ENCODE data around the gene PLA2G2C.

DNA sequence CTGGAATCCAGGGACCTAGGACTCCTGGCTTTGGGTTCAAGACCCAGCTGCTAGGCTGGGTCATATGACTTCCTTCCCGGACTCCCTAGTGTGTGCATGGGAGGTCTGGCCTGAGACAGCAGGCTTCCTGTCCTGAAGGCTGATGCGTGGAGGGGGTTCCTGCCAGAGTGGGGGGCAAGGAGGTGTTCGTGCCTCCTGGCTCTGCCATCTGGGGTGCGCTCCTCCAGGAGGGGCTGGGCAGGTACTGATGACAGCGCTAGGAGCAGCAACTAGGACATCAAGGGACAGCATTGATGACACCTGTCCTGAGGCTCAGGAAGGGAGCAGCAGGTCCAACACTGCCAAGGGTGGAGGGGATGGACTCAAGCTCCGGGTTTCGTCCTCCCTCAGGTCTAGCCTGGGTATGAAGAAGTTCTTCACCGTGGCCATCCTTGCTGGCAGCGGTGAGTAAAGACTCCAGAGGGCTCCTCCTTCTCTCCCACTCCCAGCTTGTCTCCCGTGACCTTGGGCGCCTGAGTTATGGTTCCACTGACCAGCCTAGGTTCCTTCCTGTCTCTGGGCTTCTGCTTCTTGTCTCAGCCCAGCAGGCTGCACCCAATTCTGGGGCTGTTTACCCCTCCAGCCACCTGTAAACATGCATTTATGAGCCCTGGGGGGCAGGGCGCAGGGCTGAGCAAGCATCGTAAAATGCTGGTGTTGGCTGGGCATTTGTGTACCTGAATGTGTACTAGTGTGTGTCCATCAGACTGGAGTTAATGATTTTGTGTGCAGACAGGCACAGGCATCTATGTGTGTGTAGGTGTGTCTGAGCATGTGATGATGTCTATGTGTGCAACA is 46.3 kb downstream of the PLA2G2C start:
- TF ChIP-seq, protein P1, sequence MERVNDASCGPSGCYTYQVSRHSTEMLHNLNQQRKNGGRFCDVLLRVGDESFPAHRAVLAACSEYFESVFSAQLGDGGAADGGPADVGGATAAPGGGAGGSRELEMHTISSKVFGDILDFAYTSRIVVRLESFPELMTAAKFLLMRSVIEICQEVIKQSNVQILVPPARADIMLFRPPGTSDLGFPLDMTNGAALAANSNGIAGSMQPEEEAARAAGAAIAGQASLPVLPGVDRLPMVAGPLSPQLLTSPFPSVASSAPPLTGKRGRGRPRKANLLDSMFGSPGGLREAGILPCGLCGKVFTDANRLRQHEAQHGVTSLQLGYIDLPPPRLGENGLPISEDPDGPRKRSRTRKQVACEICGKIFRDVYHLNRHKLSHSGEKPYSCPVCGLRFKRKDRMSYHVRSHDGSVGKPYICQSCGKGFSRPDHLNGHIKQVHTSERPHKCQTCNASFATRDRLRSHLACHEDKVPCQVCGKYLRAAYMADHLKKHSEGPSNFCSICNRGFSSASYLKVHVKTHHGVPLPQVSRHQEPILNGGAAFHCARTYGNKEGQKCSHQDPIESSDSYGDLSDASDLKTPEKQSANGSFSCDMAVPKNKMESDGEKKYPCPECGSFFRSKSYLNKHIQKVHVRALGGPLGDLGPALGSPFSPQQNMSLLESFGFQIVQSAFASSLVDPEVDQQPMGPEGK (CRISPR knock-in tag; IDR thresholded peaks at IDR 0.05; ENCODE audit: borderline replicate concordance): no peak
- TF ChIP-seq ZFP30 (CRISPR knock-in tag; IDR thresholded peaks at IDR 0.05): no peak
- TF ChIP-seq, protein P2, sequence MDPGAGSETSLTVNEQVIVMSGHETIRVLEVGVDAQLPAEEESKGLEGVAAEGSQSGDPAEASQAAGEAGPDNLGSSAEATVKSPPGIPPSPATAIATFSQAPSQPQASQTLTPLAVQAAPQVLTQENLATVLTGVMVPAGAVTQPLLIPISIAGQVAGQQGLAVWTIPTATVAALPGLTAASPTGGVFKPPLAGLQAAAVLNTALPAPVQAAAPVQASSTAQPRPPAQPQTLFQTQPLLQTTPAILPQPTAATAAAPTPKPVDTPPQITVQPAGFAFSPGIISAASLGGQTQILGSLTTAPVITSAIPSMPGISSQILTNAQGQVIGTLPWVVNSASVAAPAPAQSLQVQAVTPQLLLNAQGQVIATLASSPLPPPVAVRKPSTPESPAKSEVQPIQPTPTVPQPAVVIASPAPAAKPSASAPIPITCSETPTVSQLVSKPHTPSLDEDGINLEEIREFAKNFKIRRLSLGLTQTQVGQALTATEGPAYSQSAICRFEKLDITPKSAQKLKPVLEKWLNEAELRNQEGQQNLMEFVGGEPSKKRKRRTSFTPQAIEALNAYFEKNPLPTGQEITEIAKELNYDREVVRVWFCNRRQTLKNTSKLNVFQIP (CRISPR knock-in tag; IDR thresholded peaks at IDR 0.05; ENCODE audit: borderline replicate concordance, low read depth): no peak
- TF ChIP-seq, protein P3, sequence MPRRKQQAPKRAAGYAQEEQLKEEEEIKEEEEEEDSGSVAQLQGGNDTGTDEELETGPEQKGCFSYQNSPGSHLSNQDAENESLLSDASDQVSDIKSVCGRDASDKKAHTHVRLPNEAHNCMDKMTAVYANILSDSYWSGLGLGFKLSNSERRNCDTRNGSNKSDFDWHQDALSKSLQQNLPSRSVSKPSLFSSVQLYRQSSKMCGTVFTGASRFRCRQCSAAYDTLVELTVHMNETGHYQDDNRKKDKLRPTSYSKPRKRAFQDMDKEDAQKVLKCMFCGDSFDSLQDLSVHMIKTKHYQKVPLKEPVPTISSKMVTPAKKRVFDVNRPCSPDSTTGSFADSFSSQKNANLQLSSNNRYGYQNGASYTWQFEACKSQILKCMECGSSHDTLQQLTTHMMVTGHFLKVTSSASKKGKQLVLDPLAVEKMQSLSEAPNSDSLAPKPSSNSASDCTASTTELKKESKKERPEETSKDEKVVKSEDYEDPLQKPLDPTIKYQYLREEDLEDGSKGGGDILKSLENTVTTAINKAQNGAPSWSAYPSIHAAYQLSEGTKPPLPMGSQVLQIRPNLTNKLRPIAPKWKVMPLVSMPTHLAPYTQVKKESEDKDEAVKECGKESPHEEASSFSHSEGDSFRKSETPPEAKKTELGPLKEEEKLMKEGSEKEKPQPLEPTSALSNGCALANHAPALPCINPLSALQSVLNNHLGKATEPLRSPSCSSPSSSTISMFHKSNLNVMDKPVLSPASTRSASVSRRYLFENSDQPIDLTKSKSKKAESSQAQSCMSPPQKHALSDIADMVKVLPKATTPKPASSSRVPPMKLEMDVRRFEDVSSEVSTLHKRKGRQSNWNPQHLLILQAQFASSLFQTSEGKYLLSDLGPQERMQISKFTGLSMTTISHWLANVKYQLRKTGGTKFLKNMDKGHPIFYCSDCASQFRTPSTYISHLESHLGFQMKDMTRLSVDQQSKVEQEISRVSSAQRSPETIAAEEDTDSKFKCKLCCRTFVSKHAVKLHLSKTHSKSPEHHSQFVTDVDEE (CRISPR knock-in tag; IDR thresholded peaks at IDR 0.05): no peak
